SK-N-MC (cell line): ENCODE results near the gene KCNS3.

Experiments
- EZH2 ChIP-seq: fragments of 200-600 bp; sonication (generic); IDR thresholded peaks from one replicate; pipeline ENCODE4 v1.6.1; 2017; ENCODE audit warnings: antibody characterized with exemption
- POLR2AphosphoS5 ChIP-seq: IDR thresholded peaks from 2 replicates; pipeline ENCODE4 v1.6.1; 2012; ENCODE audit warnings: mild to moderate bottlenecking, low read depth, low read length, borderline replicate concordance

DNA sequence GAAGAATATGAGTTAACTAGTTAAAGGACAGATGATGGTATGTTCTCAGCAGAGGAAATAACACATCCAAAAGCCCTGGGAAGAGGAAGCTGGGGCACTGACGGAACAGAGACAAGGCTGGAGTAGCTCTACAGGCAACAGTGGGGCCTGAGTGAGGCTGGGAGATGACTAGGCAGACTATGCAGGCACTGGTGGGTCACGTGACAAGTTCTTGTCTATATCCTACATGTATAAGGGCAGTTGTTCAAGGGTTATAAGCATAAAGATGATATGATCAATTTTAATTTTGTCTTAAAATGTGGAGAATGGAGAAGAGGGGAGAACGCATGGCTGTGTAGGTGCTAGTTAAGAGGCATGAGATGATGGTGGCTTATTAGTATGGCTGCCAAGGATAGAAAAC lies 68.6 kb downstream of the KCNS3 start:
- TF ChIP-seq EZH2 (no peak), POLR2AphosphoS5 (no peak)
